Fibroblast of lung (primary cell): ENCODE measurements around the gene DNM1. TPM values are rescaled to one million over a fixed set of nuclear protein-coding genes. Genes with fewer than 3 reads are reported as not detected.

Experiments
- DNase-seq, 2 donors: peaks; one replicate each; pipeline versions ENCODE4 v3.0.0 to v3.0.0-alpha.2; 2010; ENCODE audit warnings: low read depth in 2 of 2
- H2AFZ ChIP-seq: 2 replicates; pipeline ENCODE4 v1.5.1; 2012; ENCODE audit warnings: low read length, control low read depth, inconsistent platforms
- H3K27ac ChIP-seq: 2 replicates; pipeline ENCODE4 v1.5.1; 2011; ENCODE audit warnings: low read length, control low read depth; ENCODE audit not compliant: insufficient read depth
- H3K27me3 ChIP-seq: 2 replicates; pipeline ENCODE4 v1.5.1; 2011; ENCODE audit warnings: mild to moderate bottlenecking, low read length; ENCODE audit not compliant: control insufficient read depth, insufficient read depth
- H3K36me3 ChIP-seq: 2 replicates; pipeline ENCODE4 v1.5.1; 2011; ENCODE audit warnings: low read length; ENCODE audit not compliant: control insufficient read depth, insufficient read depth
- H3K4me1 ChIP-seq: 2 replicates; pipeline ENCODE4 v1.5.1; 2011; ENCODE audit warnings: low read length; ENCODE audit not compliant: control insufficient read depth, insufficient read depth; ENCODE audit errors: extremely low read depth
- H3K4me2 ChIP-seq: 2 replicates; pipeline ENCODE4 v1.5.1; 2011; ENCODE audit warnings: low read length, control low read depth; ENCODE audit not compliant: insufficient read depth; ENCODE audit errors: extremely low read depth
- H3K4me3 ChIP-seq, 4 experiments: fragments of 200-600 bp in 1 of 4; sonication (generic) in 1 of 4; replicated peaks in 1 of 4; 2 replicates each; pipeline ENCODE4 v1.5.1; 2011 to 2016; ENCODE audit warnings: low read length in 4 of 4, low read depth in 3 of 4, mild to moderate bottlenecking in 3 of 4, control low read depth in 2 of 4, inconsistent platforms in 1 of 4, mixed read lengths in 1 of 4; ENCODE audit not compliant: insufficient read depth in 1 of 4; ENCODE audit errors: control extremely low read depth in 1 of 4
- H3K79me2 ChIP-seq: 2 replicates; pipeline ENCODE4 v1.5.1; 2012; ENCODE audit warnings: mild to moderate bottlenecking, low read length, inconsistent platforms; ENCODE audit not compliant: control insufficient read depth, insufficient read depth
- H3K9ac ChIP-seq: 2 replicates; pipeline ENCODE4 v1.5.1; 2011; ENCODE audit warnings: mild to moderate bottlenecking, low read length, control low read depth; ENCODE audit not compliant: insufficient read depth
- H3K9me3 ChIP-seq: 2 replicates; pipeline ENCODE4 v1.5.1; 2012; ENCODE audit warnings: low read depth, low read length; ENCODE audit not compliant: control insufficient read depth, insufficient read depth
- H4K20me1 ChIP-seq: 2 replicates; pipeline ENCODE4 v1.5.1; 2011; ENCODE audit warnings: low read length; ENCODE audit not compliant: control insufficient read depth, insufficient read depth; ENCODE audit errors: extremely low read depth
- CTCF ChIP-seq, 2 donors: IDR thresholded peaks in 1 of 2; conservative IDR thresholded peaks in 1 of 2; 1 replicate in 1 of 2; 2 replicates in 1 of 2; pipeline ENCODE4 v1.5.1; 2011 to 2012; ENCODE audit warnings: low read length in 2 of 2, control low read depth in 1 of 2, inconsistent platforms in 1 of 2, low read depth in 1 of 2, mild to moderate bottlenecking in 1 of 2
- EZH2 ChIP-seq: IDR thresholded peaks from 2 replicates; pipeline ENCODE4 v1.5.1; 2012; ENCODE audit warnings: low read length, control low read depth, mild to moderate bottlenecking; ENCODE audit errors: missing control alignments
- polyA plus RNA-seq, 2 donors: library from polyadenylated mRNA; depleted of rRNA in 1 of 2; stranded (reverse) in 1 of 2; unstranded in 1 of 2; fragments of >200 nt; gene quantifications; 2 replicates each; pipeline ENCODE4 v1.2.1, GENCODE V29; 2011 to 2012; ENCODE audit warnings: missing spikeins in 1 of 2
- total RNA-seq: library from RNA; depleted of rRNA; stranded (reverse); fragments of >200 nt; gene quantifications from 2 replicates; pipeline ENCODE4 v1.2.1, GENCODE V29; 2014

Gene DNM1
- total and polyA plus RNA-seq, 2 donors (not counting 1 experiment from before 2014, with no cell fraction given): 3.7 to 30.4 TPM

- H3K4me1 ChIP-seq: no peaks in the 10 kb centered on the region
- H4K20me1 ChIP-seq: no peaks in the 10 kb centered on the region
- H3K4me3 ChIP-seq: peak overlapping the region in 3 of 4 experiments; percentile 67 to 93 (median 80)
- no peak overlapping the region for H3K9ac ChIP-seq
- DNase-seq: no peak
- no peak overlapping the region for H3K27ac ChIP-seq
- H3K36me3 ChIP-seq: peaks cover 7% of the 10 kb centered on the region
- H3K4me2 ChIP-seq: peak overlapping the region; percentile 86
- no peak overlapping the region for H2AFZ ChIP-seq
- no peaks in the 10 kb centered on the region for H3K79me2 ChIP-seq
- no peaks in the 10 kb centered on the region for H3K9me3 ChIP-seq
- no peak for TF ChIP-seq CTCF (conservative IDR thresholded peaks at IDR 0.05 in 1 of 2, IDR thresholded peaks at IDR 0.05 in 1 of 2; ENCODE audit: low read depth in 1 of 2, low read length in 2 of 2)
- H3K27me3 ChIP-seq: no peaks in the 10 kb centered on the region
Measured at GRCh38 chr9:128161215-128161902, 41.8 kb upstream of the DNM1 start.

- no peak for TF ChIP-seq EZH2
- no peak for TF ChIP-seq CTCF (conservative IDR thresholded peaks at IDR 0.05 in 1 of 2, IDR thresholded peaks at IDR 0.05 in 1 of 2; ENCODE audit: low read depth in 1 of 2, low read length in 2 of 2)
- Histone ChIP-seq H3K4me1 (no peaks in the 10 kb centered on the region), H3K9ac (no peak overlapping the region), H3K9me3 (no peaks in the 10 kb centered on the region), H4K20me1 (no peaks in the 10 kb centered on the region), H3K27me3 (no peaks in the 10 kb centered on the region), H3K27ac (no peak overlapping the region), H2AFZ (no peak overlapping the region), H3K79me2 (no peaks in the 10 kb centered on the region), H3K4me2 (no peak overlapping the region), H3K36me3 (peaks cover 11% of the 10 kb centered on the region), H3K4me3 (no peak overlapping the region)
- DNase-seq: peak; percentile 17 to 23
Measured at GRCh38 chr9:128162215-128163026, 40.8 kb upstream of the DNM1 start.

GRCh38 chr9:128163027-128163515 is 40.1 kb upstream of the DNM1 start:
- no peak for TF ChIP-seq EZH2
- TF ChIP-seq CTCF (conservative IDR thresholded peaks at IDR 0.05 in 1 of 2, IDR thresholded peaks at IDR 0.05 in 1 of 2; ENCODE audit: low read depth in 1 of 2, low read length in 2 of 2): no peak
- H3K4me2 ChIP-seq: no peak overlapping the region
- H3K79me2 ChIP-seq: no peaks in the 10 kb centered on the region
- no peaks in the 10 kb centered on the region for H4K20me1 ChIP-seq
- no peaks in the 10 kb centered on the region for H3K9me3 ChIP-seq
- peaks cover 15% of the 10 kb centered on the region for H3K36me3 ChIP-seq
- no peak overlapping the region for H3K4me3 ChIP-seq
- H3K27ac ChIP-seq: no peak overlapping the region
- no peaks in the 10 kb centered on the region for H3K4me1 ChIP-seq
- H3K9ac ChIP-seq: no peak overlapping the region
- no peaks in the 10 kb centered on the region for H3K27me3 ChIP-seq
- DNase-seq: no peak
- H2AFZ ChIP-seq: no peak overlapping the region
